HG02840 (cell line): ENCODE measurements around the gene SPARC.

Experiments
- ATAC-seq: cut with Tn5 transposase; IDR thresholded peaks from one replicate; pipeline ENCODE4 v1.9.1; 2021; ENCODE audit warnings: mild to moderate bottlenecking, moderate library complexity, moderate number of reproducible peaks; ENCODE audit not compliant: unreplicated experiment, low FRiP score

The SPARC gene

GRCh38 chr5:151628112-151628823, 58.4 kb downstream of the SPARC start:
- no peak for ATAC-seq

DNA sequence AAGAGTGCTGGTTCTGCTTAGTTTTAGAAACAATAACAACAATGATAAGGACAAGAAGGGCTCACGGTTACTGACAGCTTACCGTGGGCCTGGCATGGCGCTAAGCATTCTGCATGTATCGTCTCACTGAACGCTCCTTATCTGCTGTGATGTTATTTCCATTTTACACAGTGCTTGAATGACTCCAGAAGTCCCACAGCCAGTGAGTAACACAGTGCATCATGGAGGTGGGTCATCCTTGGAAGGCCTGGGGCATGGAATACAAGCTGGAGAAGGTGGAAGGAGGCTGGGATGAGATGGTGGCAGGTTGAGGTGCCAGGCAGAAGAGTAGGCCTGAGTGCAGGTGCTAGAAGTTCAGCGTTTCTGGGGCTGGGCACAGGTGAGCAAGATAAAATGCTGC, 59.1 kb downstream of the SPARC start:
- ATAC-seq, result no peak

- no peak for ATAC-seq
Observed at GRCh38 chr5:151625285-151625684, 61.4 kb downstream of the SPARC start.

DNA sequence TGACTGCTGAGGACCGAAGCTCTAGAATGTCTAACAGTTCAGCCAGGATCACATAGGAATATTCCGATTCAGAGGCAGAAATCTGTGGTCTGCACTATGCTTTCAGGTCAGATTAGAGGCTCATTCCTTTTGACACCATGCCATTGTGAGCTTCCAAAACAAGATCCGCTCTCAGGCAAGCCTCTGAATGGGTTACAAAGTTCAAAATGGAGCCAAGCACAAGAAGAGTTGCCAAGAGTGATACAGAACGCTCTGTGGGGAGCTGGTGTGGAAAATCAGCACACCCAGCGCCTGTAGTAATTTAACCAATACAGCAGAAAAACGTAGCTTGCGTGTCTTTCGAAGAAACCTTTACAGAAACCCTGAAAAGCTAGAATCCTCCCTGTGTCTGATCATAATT, 62.2 kb downstream of the SPARC start:
- no peak for ATAC-seq

DNA sequence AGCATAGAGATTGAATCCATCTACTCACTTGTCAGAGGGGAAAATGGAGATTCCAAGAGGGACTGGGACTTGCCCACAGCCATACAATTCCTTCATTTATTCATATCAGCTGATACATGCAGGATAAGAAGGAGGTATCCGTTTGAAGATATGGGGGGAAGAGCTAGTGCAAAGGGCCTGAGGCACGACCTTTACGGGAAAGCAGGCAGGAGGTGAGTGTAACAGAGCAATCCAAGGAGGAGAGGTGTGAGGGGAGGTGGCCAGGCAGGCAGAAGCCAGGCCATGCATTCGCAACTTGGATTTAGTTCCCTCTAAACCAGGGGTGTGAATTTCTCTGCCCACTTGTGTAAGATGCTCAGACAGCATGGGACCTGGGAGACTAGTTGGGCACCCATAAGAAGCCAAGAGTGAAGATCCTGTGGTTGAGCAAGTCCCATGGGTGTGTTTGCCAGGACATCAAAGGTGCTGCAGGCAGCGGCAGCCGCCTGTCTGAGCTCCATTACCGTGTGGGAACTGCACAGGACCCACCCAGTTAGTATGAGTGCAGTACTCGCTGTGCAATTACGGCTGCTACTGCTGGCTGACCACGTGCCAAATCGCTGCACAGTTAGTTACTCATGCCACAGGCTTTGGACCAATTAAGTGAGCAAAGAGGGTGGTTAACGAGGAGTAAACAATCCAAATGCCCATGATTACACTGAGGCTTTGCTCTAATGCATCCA, 64.2 kb downstream of the SPARC start:
- no peak for ATAC-seq

GRCh38 chr5:151620461-151620840, 66.3 kb downstream of the SPARC start:
- ATAC-seq, result no peak

DNA sequence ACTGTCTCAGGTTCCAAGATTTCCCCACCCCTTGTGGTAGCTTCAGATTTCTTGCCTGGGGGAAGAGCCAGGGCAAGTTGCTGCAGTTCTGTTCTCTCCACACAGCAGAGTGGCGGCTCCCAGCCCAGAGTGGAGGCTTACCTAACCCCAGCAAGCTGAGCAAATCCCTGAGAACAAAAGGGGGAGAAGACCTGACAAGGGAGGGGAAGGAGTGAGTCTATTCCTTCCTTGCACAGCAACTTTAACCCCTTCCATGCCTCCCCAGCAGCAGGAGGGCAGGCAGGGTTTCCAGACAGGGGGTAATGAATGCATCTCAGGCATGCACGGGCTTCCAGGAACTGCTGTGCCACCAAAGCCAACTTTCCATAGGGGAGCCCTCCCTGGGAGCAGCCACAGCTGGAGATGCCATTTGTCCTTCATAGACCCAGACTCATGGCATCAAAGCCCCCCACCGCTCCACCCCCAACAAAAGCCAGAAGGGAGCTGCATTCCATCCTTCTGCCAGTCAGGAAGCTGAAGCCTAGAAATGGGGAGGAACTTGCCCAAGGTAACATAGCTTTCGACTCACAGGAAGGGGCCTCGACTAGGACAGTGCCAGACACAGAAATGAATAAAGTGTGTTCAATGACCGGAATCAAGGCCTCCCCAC, 66.8 kb downstream of the SPARC start:
- no peak for ATAC-seq

DNA sequence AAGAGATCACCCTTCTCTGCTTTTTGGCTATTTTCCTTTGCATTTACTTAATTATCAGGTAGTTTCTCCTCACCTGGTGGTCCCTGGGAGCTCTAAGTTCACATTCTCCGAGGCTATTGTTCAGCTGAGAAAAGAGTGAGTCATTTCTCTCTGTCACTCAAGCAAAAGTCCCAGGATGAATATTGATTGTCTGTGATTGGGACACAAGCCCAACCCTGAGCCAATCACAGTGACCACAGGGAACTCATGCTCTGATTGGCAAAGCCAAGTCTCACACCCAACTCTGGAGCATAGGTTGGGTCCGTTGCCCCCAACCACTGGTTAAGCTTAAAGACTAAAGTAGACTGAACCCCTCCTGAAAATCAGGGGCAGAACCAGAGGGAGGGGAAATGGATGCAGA, 67.8 kb downstream of the SPARC start:
- no peak for ATAC-seq

DNA sequence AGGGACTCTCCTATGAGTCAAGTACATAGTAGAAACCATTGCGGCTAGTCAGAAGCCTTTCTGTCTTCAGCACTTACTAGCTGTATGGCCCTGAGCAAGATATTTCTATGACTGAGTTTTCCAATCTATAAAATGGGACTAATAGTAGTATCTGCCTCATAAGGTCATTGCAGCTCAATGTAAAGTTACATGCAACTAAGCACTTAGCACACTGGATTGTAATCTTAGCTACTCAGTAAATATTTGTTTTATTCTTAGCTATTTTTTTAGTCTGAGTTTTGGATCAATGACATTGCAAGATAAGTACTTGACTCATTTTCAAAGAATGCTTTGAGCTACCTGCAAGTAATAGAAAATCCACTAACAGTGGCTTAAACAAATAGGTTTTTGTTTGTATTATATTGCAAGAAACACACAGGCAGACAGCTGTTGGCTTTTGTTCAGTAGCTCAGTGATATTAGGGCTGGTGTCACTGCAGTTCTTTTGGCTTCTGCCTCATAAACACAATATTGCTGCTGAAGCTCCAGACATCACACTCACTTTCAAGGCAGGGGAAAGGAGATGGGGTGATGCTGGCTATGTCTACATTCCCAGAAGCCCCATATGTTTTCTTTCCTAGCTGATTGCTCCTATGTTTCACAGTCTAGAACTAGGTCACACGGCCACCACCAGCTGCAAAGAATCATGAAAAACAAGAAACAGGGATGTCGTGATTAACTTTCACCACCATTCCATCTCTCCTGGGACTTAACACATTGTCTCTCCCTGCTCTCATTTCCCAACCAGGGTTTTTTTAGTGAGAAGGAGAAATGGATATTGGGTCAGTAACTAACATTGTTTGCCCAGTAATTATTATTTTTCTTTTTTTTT, 68.6 kb downstream of the SPARC start:
- ATAC-seq, result no peak

GRCh38 chr5:151617383-151617840, 69.3 kb downstream of the SPARC start:
- ATAC-seq, result no peak

- ATAC-seq, result no peak
Observed at GRCh38 chr5:151615431-151615830, 71.3 kb downstream of the SPARC start.

GRCh38 chr5:151614565-151614964, 72.2 kb downstream of the SPARC start:
- ATAC-seq, result no peak

DNA sequence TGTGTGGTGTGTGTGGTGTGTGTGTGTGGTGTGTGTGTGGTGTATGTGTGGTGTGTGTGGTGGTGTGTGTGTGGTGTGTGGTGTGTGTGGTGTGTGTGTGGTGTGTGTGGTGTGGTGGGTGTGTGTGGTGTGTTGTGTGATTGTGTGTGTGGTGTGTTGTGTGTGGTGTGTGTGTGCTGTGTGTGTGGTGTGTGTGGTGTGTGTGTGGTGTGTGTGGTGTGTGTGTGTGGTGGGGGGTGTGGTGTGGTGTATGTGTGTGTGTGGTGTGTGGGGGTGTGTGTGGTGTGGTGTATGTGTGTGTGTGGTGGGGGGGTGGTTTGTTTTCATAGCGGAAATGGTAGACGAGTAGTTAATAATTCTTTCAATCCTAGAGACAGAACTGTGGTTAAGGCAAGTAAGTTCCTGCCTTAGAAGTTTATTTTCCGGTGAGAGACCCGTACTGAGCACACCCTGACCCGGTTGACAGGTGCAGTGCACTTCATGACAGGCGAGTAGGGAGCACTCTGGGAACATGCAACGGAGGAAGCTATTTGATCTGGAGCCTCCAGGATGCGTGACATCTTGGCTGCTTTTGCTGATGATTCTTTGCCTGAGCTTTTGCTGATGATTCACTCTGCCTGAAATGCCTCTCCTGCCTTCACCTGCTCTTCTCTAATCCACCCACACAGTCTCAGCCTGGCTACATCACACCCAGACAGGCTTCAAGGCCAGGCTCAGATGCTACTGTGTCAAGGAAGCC, 73.9 kb downstream of the SPARC start:
- peak; percentile 78 for ATAC-seq

DNA sequence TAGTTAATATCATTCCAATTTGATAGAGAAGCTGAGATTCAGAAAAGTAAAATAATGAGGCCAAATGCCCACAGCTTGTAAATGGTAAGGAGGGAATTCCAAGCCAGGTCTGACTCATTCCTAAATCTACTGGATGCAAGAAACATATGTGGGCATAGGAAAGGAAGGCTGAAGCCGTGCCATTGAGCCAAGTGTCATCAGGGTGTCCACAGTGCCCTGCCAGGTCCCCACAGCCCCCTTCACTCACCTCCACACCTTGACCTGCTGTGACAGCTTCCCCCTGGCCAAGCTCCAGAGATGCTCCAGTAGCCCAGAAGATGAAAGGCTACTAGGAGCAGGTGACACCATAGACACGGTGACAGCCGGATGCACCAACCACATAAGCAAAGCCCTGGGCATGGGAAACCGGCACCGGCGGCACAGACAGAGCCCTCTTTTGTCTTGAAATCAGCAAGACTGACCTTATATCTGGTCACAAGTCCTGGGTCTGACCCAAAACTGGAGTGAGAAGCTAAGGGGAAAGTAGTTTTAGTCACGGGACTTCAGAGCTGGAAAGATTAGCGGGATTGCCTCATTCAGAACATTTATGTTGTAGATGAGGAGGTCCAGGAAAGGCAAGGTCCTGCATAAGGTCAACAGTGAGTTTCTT, 75.5 kb downstream of the SPARC start:
- ATAC-seq, result no peak
